AG10803 (cell line): Measurements from ENCODE around the gene ZNF317.
A peak's percentile ranks its signal among the peaks of the same experiment; 100 is the strongest.

Source experiments
- DNase-seq: peaks from one replicate; pipeline ENCODE4 v3.0.0; 2010; ENCODE audit warnings: low read depth
- H3K4me3 ChIP-seq: 2 replicates; pipeline ENCODE4 v1.5.1; 2011; ENCODE audit warnings: mild to moderate bottlenecking, low read length, control low read depth
- TF ChIP-seq, protein P1 (sequence below): conservative IDR thresholded peaks from 2 replicates; pipeline ENCODE4 v1.5.1; 2011; ENCODE audit warnings: mild to moderate bottlenecking, low read length, control low read depth, inconsistent platforms

The ZNF317 gene

DNA sequence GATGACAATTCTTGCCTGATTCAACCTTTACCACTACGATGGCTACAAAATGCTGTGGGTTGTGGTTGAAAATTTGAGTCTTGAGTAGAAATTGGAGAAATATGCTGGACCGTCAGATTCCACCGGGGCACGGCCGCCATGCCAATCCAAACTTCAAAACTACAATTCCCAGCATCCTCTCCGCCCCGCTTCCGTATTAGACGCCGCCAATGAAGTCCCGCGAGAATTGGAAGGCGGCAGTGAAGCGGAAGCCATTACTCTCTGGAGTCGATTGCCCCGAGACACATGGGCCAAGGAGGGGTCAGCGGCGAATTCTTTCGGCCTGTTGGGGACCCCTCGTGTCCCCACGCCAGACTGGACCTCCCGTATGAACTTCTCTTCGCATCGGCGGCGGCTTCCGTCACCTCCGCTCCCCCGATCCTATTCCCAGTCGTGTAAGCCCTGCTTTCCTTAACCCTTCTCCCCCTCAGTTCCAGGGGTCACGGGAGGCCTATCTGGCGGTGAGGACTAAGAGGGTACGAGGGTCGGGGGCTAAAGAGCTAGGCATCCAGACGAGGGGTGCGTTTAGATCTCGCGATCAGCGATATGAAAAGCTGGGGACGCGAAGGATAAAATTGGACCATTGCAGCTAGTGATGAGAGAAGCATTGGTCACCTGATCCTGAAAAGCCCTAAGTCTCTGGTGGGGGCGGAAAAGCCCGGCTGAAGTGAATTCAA is at the start of gene ZNF317:
Gene ZNF317 (plus strand): TSS at position 239 of the 716 bp plus-strand sequence. CDS start 15,620 bp downstream, outside the sequence.
- TF ChIP-seq, protein P1, sequence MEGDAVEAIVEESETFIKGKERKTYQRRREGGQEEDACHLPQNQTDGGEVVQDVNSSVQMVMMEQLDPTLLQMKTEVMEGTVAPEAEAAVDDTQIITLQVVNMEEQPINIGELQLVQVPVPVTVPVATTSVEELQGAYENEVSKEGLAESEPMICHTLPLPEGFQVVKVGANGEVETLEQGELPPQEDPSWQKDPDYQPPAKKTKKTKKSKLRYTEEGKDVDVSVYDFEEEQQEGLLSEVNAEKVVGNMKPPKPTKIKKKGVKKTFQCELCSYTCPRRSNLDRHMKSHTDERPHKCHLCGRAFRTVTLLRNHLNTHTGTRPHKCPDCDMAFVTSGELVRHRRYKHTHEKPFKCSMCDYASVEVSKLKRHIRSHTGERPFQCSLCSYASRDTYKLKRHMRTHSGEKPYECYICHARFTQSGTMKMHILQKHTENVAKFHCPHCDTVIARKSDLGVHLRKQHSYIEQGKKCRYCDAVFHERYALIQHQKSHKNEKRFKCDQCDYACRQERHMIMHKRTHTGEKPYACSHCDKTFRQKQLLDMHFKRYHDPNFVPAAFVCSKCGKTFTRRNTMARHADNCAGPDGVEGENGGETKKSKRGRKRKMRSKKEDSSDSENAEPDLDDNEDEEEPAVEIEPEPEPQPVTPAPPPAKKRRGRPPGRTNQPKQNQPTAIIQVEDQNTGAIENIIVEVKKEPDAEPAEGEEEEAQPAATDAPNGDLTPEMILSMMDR, result no peak
- H3K4me3 ChIP-seq, result peak within 1 kb of the TSS; percentile 94
- peak; percentile 91 for DNase-seq

DNA sequence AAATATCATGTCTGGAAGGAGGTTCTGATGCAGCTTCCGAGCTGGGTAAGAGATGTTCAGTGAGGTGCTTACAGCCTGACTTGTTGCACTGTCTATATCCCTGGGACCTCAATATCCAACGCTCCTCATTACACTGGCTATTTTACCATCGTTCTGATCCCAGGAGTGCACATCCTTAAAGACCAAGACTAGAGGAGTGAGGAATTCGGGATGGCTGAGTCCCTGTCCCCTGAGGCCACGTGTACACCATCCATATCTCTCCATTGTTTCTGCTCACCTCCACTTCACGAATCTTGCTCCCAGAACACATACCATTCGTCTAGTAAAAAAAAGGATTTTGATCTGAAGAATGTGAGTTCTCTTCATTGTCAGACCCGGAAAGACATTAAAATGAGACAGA is 32.8 kb upstream of the ZNF317 start, which contains the start of gene OR7G2:
Gene OR7G2 (minus strand): TSS at position 101 of the 400 bp plus-strand sequence. CDS start 4,232 bp downstream, outside the sequence.
- DNase-seq, result no peak
- TF ChIP-seq, protein P1, result no peak
- H3K4me3 ChIP-seq, result no peak within 1 kb of the TSS

DNA sequence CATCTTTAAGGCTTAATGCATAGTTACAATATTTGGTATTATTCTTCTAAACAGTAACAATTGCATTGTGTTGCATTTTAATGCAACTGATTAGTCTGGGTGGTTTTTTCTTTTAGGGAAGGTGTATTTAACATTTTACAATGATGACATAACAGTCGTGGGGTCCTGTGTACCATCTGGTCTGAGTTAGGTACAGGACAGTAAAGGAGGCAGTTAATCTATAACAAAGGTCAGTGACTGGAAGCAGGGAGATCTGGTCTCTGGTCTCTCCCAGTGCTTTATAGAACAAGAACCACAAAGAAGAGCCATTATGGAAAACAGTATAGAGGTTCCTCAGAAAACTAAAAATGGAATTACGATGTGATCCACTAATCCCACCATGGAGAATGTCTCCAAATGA is 30.2 kb upstream of the ZNF317 start:
- no peak overlapping the region for H3K4me3 ChIP-seq
- TF ChIP-seq, protein P1, result no peak
- DNase-seq, result no peak

DNA sequence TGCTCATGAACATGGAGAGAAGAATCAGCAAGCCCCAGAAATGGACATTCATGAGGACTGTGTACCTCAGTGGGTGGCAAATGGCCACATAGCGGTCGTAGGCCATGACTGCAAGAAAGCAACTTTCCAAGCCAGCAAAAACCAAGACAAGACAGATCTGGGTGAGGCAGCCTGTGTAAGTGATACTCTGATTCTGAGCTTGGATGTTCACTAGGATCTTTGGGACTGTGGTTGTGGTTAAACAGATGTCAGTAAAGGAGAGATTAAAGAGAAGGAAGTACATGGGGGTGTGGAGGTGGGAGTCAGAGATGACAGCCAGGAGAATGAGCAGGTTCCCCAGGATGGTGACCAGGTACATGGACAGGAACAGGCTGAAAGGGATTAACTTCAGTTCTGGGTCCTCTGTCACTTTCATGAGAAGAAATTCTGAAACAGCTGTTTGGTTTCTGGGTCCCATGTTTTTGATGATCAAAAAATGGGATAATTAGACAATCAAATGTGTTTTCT is 24.8 kb upstream of the ZNF317 start, which contains the start of gene OR7G1:
Gene OR7G1 (minus strand): TSS at position 457 of the 507 bp plus-strand sequence. CDS start 0 bp downstream, at position 457.
- TF ChIP-seq, protein P1, result no peak
- no peak within 1 kb of the TSS for H3K4me3 ChIP-seq
- DNase-seq, result no peak

DNA sequence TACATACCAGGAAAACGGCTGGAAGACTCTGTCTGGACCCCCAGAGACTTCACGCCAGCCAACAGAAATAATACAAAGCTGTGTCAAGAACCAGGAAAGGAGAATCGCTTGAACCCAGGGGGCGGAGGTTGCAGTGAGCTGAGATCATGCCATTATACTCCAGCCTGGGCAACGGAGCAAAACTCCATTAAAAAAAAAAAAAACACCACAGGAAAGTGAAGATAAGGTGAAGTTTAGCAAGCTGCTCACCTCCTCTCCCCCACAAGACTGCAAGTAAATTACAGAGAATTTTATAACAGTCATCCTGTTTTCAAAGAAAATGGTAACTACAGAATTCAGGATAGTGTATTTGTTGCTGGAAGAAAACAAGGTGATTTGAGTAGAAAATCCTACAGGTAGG is 23.6 kb upstream of the ZNF317 start:
- DNase-seq, result no peak
- TF ChIP-seq, protein P1, result no peak
- H3K4me3 ChIP-seq, result no peak overlapping the region

DNA sequence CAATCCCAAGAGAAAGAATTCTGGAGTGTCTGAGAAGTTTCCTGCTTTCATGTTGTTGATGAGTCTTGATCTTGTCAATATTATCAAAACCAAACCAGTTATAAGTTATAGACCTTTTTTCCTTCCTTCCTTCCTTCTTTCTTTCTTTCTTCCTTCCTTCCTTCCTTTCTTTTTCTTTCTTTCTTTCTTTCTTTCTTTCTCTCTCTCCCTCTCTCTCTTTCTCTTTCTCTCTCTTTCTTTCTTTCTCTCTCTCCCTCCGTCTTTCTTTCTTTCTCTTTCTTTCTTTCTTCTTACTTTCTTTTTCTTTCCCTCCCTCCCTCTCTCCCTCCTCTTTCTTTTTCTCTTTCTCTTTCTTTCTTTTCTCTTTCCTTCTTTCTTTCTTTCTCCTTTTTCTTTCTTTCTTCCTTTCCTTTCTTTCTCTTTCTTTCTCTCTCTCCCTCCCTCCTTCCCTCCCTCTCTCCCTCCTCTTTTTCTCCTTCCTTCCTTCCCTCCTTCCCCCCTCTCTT is 13.2 kb upstream of the ZNF317 start, which contains the start of gene OR7G3:
Gene OR7G3 (minus strand): TSS at position 51 of the 506 bp plus-strand sequence. CDS start 0 bp downstream, at position 51.
- DNase-seq, result no peak
- TF ChIP-seq, protein P1, result no peak
- no peak within 1 kb of the TSS for H3K4me3 ChIP-seq
